OCI-LY7 (cell line): ENCODE results near the gene ZNF20.

Experiments used
- EZH2phosphoT487 ChIP-seq: fragments of 200-600 bp; sonication (generic); IDR thresholded peaks from 2 replicates; pipeline ENCODE4 v1.6.1; 2018; ENCODE audit warnings: low read depth, borderline replicate concordance, mild to moderate bottlenecking, mixed run types, antibody characterized with exemption, low read length, moderate library complexity, mixed read lengths
- TF ChIP-seq, protein P1 (sequence below): fragments of 200-600 bp; sonication (generic); conservative IDR thresholded peaks from 2 replicates; pipeline ENCODE4 v1.5.1; 2014; ENCODE audit warnings: mild to moderate bottlenecking, antibody characterized with exemption, low read length, moderate library complexity, mixed read lengths

- TF ChIP-seq, protein P1, sequence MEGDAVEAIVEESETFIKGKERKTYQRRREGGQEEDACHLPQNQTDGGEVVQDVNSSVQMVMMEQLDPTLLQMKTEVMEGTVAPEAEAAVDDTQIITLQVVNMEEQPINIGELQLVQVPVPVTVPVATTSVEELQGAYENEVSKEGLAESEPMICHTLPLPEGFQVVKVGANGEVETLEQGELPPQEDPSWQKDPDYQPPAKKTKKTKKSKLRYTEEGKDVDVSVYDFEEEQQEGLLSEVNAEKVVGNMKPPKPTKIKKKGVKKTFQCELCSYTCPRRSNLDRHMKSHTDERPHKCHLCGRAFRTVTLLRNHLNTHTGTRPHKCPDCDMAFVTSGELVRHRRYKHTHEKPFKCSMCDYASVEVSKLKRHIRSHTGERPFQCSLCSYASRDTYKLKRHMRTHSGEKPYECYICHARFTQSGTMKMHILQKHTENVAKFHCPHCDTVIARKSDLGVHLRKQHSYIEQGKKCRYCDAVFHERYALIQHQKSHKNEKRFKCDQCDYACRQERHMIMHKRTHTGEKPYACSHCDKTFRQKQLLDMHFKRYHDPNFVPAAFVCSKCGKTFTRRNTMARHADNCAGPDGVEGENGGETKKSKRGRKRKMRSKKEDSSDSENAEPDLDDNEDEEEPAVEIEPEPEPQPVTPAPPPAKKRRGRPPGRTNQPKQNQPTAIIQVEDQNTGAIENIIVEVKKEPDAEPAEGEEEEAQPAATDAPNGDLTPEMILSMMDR, result no peak
- no peak for TF ChIP-seq EZH2phosphoT487
These were observed 27.4 kb downstream of the ZNF20 start for GRCh38 chr19:12112701-12113100.
